ENCODE measurements around the gene HOXC6. TPM values are rescaled to one million over a fixed set of nuclear protein-coding genes. Genes with fewer than 3 reads are reported as not detected.

HOXC6 gene
- total and polyA plus RNA-seq, 9 of the 15 experiments (the other 6 are each of a cell fraction or from before 2014, with no cell fraction given): 0.06 to 4.0 (median 1.4) TPM

DNA sequence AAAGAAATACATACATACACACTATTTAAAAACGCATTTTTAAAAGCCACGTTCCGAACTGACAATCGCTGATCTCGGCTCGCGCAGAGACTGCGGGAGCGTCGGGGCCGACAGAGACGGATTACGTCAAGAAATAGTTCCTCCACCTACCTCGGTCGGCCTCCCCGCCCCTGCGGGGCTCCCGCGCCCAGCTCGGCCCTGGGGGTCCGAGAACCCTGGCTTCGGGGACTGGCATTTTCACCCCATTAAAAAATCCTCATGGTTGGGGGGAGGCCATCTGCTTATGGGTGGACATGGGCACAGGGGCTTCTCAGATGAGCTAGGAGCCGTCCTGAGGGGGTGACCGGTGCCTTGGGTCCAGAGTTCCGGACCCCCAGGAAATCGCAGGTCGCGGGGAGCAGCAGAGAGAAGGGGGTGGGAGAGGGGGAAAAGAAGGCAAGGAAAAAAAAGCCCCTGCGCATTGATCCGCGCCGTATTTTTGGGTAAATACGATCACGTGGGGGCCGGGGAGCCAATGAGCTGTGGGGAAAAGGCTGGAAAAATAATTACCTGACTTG is 28.6 kb upstream of the HOXC6 start:
- Histone ChIP-seq H3K4me1 (replicated peaks in 1 of 2; ENCODE audit: control insufficient read depth in 2 of 2, insufficient read depth in 2 of 2, low read length in 2 of 2) (peaks cover 38 to 78% of the 10 kb centered on the region in 2 experiments), H3K27me3 (ENCODE audit: control insufficient read depth in 2 of 2, insufficient read depth in 2 of 2, low read length in 2 of 2) (no peaks in the 10 kb centered on the region), H3K79me2 (ENCODE audit: control insufficient read depth, insufficient read depth, low read length) (peaks cover 46% of the 10 kb centered on the region), H2AFZ (ENCODE audit: low read depth, low read length) (peak overlapping the region; percentile 97), H3K9me1 (ENCODE audit: control insufficient read depth, insufficient read depth, low read length) (no peaks in the 10 kb centered on the region), H3K36me3 (ENCODE audit: control insufficient read depth, insufficient read depth, low read length) (no peaks in the 10 kb centered on the region), H4K20me1 (replicated peaks; ENCODE audit: control insufficient read depth, insufficient read depth, low read length) (no peaks in the 10 kb centered on the region), H3K4me3 (peak overlapping the region; percentile 71), H3K27ac (ENCODE audit: extremely low read depth, low read depth, low read length) (peak overlapping the region; percentile 94), H3K9me3 (replicated peaks; ENCODE audit: control insufficient read depth, insufficient read depth, low read depth, low read length) (no peaks in the 10 kb centered on the region), H3K4me2 (ENCODE audit: insufficient read depth, low read length) (peak overlapping the region; percentile 95), H3K9ac (ENCODE audit: insufficient read depth in 1 of 2, low read depth in 2 of 2, low read length in 2 of 2) (peak overlapping the region; percentile 94 to 99)
- in situ Hi-C loops (cut with MboI): no loop called here
- peak; percentile 67 for FAIRE-seq
- intact Hi-C loops (cut with micrococcal nuclease): loop anchor here (1.0 kb wide), 1 partner anchor 189 kb away; the partner anchor contains the start of gene SMUG1
- WGBS (ENCODE audit: insufficient coverage, low coverage, missing lambda C conversion rate): under 1% methylated on average over 32 of the region's 35 CpGs
- ChIA-PET CTCF (ENCODE audit: low intra/inter-chr PET ratio) (no interaction called here), POLR2A (interaction anchor here (0.7 to 5.6 kb wide), 16 partner anchors 8 to 288 kb away, joined by 3 to 43 read pairs (median 4); partner anchors contain the start of genes CBX5 and HOXC12)
- TSS peak; percentile 73 for BruUV-seq (replicated peaks)
- ATAC-seq: peak; percentile 23
- peak; percentile 77 to 91 (median 82) for DNase-seq (ENCODE audit: extremely low read depth in 1 of 4, low spot score in 3 of 4)
- TF ChIP-seq ZNF143 (CRISPR knock-in tag; IDR thresholded peaks at IDR 0.05): no peak
- TF ChIP-seq EP400 (IDR thresholded peaks at IDR 0.05): peak; percentile 72
- TF ChIP-seq HMG20A (CRISPR knock-in tag; conservative IDR thresholded peaks at IDR 0.05): no peak
- no peak for TF ChIP-seq PHTF2 (CRISPR knock-in tag; IDR thresholded peaks at IDR 0.05)
- no peak for TF ChIP-seq ZNF644 (tag; IDR thresholded peaks at IDR 0.05; ENCODE audit: low read depth)
- TF ChIP-seq, protein P1, sequence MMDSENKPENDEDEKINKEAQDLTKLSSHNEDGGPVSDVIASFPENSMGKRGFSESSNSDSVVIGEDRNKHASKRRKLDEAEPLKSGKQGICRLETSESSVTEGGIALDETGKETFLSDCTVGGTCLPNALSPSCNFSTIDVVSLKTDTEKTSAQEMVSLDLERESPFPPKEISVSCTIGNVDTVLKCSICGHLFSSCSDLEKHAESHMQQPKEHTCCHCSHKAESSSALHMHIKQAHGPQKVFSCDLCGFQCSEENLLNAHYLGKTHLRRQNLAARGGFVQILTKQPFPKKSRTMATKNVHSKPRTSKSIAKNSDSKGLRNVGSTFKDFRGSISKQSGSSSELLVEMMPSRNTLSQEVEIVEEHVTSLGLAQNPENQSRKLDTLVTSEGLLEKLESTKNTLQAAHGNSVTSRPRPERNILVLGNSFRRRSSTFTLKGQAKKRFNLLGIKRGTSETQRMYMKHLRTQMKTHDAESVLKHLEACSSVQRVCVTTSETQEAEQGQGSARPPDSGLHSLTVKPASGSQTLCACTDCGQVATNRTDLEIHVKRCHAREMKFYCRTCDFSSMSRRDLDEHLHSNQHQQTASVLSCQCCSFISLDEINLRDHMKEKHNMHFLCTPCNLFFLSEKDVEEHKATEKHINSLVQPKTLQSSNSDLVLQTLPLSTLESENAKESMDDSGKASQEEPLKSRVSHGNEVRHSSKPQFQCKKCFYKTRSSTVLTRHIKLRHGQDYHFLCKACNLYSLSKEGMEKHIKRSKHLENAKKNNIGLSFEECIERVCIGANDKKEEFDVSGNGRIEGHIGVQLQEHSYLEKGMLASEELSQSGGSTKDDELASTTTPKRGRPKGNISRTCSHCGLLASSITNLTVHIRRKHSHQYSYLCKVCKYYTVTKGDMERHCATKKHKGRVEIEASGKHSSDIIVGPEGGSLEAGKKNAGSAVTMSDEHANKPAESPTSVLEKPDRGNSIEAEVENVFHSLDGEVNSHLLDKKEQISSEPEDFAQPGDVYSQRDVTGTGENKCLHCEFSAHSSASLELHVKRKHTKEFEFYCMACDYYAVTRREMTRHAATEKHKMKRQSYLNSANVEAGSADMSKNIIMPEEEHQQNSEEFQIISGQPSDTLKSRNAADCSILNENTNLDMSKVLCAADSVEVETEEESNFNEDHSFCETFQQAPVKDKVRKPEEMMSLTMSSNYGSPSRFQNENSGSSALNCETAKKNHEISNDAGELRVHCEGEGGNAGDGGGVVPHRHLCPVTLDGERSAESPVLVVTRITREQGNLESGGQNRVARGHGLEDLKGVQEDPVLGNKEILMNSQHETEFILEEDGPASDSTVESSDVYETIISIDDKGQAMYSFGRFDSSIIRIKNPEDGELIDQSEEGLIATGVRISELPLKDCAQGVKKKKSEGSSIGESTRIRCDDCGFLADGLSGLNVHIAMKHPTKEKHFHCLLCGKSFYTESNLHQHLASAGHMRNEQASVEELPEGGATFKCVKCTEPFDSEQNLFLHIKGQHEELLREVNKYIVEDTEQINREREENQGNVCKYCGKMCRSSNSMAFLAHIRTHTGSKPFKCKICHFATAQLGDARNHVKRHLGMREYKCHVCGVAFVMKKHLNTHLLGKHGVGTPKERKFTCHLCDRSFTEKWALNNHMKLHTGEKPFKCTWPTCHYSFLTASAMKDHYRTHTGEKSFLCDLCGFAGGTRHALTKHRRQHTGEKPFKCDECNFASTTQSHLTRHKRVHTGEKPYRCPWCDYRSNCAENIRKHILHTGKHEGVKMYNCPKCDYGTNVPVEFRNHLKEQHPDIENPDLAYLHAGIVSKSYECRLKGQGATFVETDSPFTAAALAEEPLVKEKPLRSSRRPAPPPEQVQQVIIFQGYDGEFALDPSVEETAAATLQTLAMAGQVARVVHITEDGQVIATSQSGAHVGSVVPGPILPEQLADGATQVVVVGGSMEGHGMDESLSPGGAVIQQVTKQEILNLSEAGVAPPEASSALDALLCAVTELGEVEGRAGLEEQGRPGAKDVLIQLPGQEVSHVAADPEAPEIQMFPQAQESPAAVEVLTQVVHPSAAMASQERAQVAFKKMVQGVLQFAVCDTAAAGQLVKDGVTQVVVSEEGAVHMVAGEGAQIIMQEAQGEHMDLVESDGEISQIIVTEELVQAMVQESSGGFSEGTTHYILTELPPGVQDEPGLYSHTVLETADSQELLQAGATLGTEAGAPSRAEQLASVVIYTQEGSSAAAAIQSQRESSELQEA (IDR thresholded peaks at IDR 0.05; ENCODE audit: low read depth): no peak
- TF ChIP-seq ZNF165 (CRISPR knock-in tag; IDR thresholded peaks at IDR 0.05; ENCODE audit: borderline replicate concordance): no peak
- no peak for TF ChIP-seq ID3 (CRISPR knock-in tag; IDR thresholded peaks at IDR 0.05)
- no peak for TF ChIP-seq ID3 (tag; IDR thresholded peaks at IDR 0.05)
- no peak for TF ChIP-seq HOMEZ (CRISPR knock-in tag; IDR thresholded peaks at IDR 0.05)
- no peak for TF ChIP-seq ZBTB9 (CRISPR knock-in tag; IDR thresholded peaks at IDR 0.05)
